HepG2 (cell line): ENCODE measurements around the gene MAP3K9. TPM values are rescaled to one million over a fixed set of nuclear protein-coding genes. Genes with fewer than 3 reads are reported as not detected.
A peak's percentile ranks its signal among the peaks of the same experiment; 100 is the strongest.

Experiments used
- AGO1 ChIP-seq: fragments of 200-400 bp; formaldehyde crosslinking; IDR thresholded peaks from 2 replicates; pipeline ENCODE4 v1.6.1; 2017; ENCODE audit warnings: mild to moderate bottlenecking, low read depth, low read length, moderate library complexity; ENCODE audit not compliant: poor library complexity, severe bottlenecking
- ELF3 ChIP-seq: IDR thresholded peaks from 2 replicates; pipeline ENCODE4 v1.6.1; 2016; ENCODE audit warnings: missing genetic modification reagents, missing compliant biosample characterization
- MIXL1 ChIP-seq: IDR thresholded peaks from 2 replicates; pipeline ENCODE4 v1.6.1; 2016
- POGK ChIP-seq: sonication (generic); formaldehyde crosslinking; conservative IDR thresholded peaks from 2 replicates; pipeline ENCODE4 v1.8.0; 2022; ENCODE audit warnings: mild to moderate bottlenecking, moderate library complexity, missing genetic modification reagents
- POLR2AphosphoS2 ChIP-seq: IDR thresholded peaks from 2 replicates; pipeline ENCODE4 v1.6.1; 2011; ENCODE audit warnings: low read depth, low read length, improper control_type of control experiment
- RBAK ChIP-seq: sonication (generic); formaldehyde crosslinking; IDR thresholded peaks from 2 replicates; pipeline ENCODE4 v1.5.1; 2020; ENCODE audit warnings: mild to moderate bottlenecking, missing genetic modification reagents
- RXRB ChIP-seq: IDR thresholded peaks from 2 replicates; pipeline ENCODE4 v1.6.1; 2016; ENCODE audit warnings: borderline replicate concordance, missing genetic modification reagents, missing compliant biosample characterization
- TFDP1 ChIP-seq: IDR thresholded peaks from 2 replicates; pipeline ENCODE4 v1.6.1; 2016; ENCODE audit warnings: missing compliant biosample characterization, missing genetic modification reagents, borderline replicate concordance
- ZFP36L1 ChIP-seq: sonication (generic); formaldehyde crosslinking; IDR thresholded peaks from 2 replicates; pipeline ENCODE4 v1.8.0; 2022; ENCODE audit warnings: mild to moderate bottlenecking, missing genetic modification reagents, moderate library complexity
- ZMYM4 ChIP-seq: sonication (generic); formaldehyde crosslinking; IDR thresholded peaks from 2 replicates; pipeline ENCODE4 v1.8.1; 2023; ENCODE audit warnings: mild to moderate bottlenecking, missing genetic modification reagents
- ZNF33A ChIP-seq: sonication (generic); formaldehyde crosslinking; IDR thresholded peaks from 2 replicates; pipeline ENCODE4 v1.5.1; 2020; ENCODE audit warnings: missing genetic modification reagents, mild to moderate bottlenecking, moderate library complexity, borderline replicate concordance
- ZNF432 ChIP-seq: sonication (generic); formaldehyde crosslinking; IDR thresholded peaks from 2 replicates; pipeline ENCODE4 v1.5.0; 2020; ENCODE audit warnings: missing genetic modification reagents, mild to moderate bottlenecking, borderline replicate concordance
- ZNF644 ChIP-seq: IDR thresholded peaks from 2 replicates; pipeline ENCODE4 v1.6.1; 2016; ENCODE audit warnings: low read depth
- polyA plus RNA-seq, 8 experiments: library from polyadenylated mRNA; depleted of rRNA in 3 of 8; stranded (reverse) in 7 of 8; unstranded in 1 of 8; fragments of >200 nt; fragmentation: Illumina TruSeq in 4 of 8; extraction: Trizol in 4 of 8; gene quantifications; 2 replicates each; pipeline versions ENCODE4 v1.2.1 to v1.2.3, GENCODE V29; 2011 to 2016; ENCODE audit warnings: low read depth in 4 of 8, missing spikeins in 1 of 8, mixed read lengths in 1 of 8; ENCODE audit not compliant: insufficient read depth in 1 of 8
- total RNA-seq, 5 experiments: library from RNA; depleted of rRNA; stranded (reverse); fragments of >200 nt; fragmentation: Illumina TruSeq; extraction: Trizol; gene quantifications; 2 replicates each; pipeline ENCODE4 v1.2.3, GENCODE V29; 2016; ENCODE audit warnings: low read depth in 1 of 5
- TF ChIP-seq, protein P1 (sequence below), 2 experiments: IDR thresholded peaks; 2 replicates each; pipeline ENCODE4 v1.6.1; 2011 to 2012; ENCODE audit warnings: low read length in 2 of 2, borderline replicate concordance in 1 of 2, low read depth in 1 of 2, mild to moderate bottlenecking in 1 of 2, moderate library complexity in 1 of 2
- TF ChIP-seq, protein P2 (sequence below): sonication (generic); formaldehyde crosslinking; IDR thresholded peaks from 2 replicates; pipeline ENCODE4 v1.5.0; 2020; ENCODE audit warnings: missing genetic modification reagents, mild to moderate bottlenecking, borderline replicate concordance
- TF ChIP-seq, protein P3 (sequence below): IDR thresholded peaks from 2 replicates; pipeline ENCODE4 v1.6.1; 2016; ENCODE audit warnings: low read depth, missing genetic modification reagents, missing compliant biosample characterization

MAP3K9 gene
- total and polyA plus RNA-seq, 2 of the 13 experiments (the other 11 are each of a cell fraction or from before 2014, with no cell fraction given), result 4.3 to 4.5 TPM

DNA sequence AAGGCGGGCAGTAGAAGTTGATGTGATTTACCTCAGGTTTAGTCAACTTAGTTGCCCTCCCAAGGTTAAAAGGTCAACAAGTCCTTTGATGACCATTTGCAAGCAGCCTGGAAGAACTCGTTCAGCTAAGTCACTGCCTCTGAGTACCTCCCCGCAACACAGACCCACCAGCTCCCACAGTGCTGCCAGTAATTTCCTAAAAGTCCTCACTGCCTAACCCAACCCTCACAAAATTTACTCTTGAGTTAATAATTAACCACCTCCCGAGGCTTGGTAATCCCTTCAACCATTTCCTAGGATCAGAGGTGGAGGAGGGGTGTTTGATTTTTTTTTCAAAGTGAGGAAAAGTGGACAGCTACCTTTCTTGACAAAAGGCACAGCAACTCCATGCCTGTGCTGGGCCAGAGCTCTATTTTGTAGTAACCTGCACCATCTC, 55.8 kb downstream of the MAP3K9 start (continued):
- no peak for TF ChIP-seq ZNF33A (CRISPR knock-in tag)
- TF ChIP-seq, protein P1, sequence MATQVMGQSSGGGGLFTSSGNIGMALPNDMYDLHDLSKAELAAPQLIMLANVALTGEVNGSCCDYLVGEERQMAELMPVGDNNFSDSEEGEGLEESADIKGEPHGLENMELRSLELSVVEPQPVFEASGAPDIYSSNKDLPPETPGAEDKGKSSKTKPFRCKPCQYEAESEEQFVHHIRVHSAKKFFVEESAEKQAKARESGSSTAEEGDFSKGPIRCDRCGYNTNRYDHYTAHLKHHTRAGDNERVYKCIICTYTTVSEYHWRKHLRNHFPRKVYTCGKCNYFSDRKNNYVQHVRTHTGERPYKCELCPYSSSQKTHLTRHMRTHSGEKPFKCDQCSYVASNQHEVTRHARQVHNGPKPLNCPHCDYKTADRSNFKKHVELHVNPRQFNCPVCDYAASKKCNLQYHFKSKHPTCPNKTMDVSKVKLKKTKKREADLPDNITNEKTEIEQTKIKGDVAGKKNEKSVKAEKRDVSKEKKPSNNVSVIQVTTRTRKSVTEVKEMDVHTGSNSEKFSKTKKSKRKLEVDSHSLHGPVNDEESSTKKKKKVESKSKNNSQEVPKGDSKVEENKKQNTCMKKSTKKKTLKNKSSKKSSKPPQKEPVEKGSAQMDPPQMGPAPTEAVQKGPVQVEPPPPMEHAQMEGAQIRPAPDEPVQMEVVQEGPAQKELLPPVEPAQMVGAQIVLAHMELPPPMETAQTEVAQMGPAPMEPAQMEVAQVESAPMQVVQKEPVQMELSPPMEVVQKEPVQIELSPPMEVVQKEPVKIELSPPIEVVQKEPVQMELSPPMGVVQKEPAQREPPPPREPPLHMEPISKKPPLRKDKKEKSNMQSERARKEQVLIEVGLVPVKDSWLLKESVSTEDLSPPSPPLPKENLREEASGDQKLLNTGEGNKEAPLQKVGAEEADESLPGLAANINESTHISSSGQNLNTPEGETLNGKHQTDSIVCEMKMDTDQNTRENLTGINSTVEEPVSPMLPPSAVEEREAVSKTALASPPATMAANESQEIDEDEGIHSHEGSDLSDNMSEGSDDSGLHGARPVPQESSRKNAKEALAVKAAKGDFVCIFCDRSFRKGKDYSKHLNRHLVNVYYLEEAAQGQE (IDR thresholded peaks at IDR 0.05; ENCODE audit: borderline replicate concordance in 1 of 2, low read depth in 1 of 2, low read length in 2 of 2), result peak in 1 of 2 experiments; percentile 48; a peak in 1 of 4 replicates
- TF ChIP-seq, protein P2, sequence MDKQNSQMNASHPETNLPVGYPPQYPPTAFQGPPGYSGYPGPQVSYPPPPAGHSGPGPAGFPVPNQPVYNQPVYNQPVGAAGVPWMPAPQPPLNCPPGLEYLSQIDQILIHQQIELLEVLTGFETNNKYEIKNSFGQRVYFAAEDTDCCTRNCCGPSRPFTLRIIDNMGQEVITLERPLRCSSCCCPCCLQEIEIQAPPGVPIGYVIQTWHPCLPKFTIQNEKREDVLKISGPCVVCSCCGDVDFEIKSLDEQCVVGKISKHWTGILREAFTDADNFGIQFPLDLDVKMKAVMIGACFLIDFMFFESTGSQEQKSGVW (CRISPR knock-in tag), result no peak
- no peak for TF ChIP-seq POLR2AphosphoS2
- 0 out of 2 replicates have a peak, but pooled peaks have one; percentile 17 for TF ChIP-seq ELF3
- no peak for TF ChIP-seq ZNF644 (CRISPR knock-in tag)
- TF ChIP-seq, protein P3, sequence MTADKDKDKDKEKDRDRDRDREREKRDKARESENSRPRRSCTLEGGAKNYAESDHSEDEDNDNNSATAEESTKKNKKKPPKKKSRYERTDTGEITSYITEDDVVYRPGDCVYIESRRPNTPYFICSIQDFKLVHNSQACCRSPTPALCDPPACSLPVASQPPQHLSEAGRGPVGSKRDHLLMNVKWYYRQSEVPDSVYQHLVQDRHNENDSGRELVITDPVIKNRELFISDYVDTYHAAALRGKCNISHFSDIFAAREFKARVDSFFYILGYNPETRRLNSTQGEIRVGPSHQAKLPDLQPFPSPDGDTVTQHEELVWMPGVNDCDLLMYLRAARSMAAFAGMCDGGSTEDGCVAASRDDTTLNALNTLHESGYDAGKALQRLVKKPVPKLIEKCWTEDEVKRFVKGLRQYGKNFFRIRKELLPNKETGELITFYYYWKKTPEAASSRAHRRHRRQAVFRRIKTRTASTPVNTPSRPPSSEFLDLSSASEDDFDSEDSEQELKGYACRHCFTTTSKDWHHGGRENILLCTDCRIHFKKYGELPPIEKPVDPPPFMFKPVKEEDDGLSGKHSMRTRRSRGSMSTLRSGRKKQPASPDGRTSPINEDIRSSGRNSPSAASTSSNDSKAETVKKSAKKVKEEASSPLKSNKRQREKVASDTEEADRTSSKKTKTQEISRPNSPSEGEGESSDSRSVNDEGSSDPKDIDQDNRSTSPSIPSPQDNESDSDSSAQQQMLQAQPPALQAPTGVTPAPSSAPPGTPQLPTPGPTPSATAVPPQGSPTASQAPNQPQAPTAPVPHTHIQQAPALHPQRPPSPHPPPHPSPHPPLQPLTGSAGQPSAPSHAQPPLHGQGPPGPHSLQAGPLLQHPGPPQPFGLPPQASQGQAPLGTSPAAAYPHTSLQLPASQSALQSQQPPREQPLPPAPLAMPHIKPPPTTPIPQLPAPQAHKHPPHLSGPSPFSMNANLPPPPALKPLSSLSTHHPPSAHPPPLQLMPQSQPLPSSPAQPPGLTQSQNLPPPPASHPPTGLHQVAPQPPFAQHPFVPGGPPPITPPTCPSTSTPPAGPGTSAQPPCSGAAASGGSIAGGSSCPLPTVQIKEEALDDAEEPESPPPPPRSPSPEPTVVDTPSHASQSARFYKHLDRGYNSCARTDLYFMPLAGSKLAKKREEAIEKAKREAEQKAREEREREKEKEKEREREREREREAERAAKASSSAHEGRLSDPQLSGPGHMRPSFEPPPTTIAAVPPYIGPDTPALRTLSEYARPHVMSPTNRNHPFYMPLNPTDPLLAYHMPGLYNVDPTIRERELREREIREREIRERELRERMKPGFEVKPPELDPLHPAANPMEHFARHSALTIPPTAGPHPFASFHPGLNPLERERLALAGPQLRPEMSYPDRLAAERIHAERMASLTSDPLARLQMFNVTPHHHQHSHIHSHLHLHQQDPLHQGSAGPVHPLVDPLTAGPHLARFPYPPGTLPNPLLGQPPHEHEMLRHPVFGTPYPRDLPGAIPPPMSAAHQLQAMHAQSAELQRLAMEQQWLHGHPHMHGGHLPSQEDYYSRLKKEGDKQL, result peak; percentile 50; the same call in 1 of the 2 replicates
- TF ChIP-seq MIXL1, result peak; percentile 74; the same call in 1 of the 2 replicates
- 0 out of 2 replicates have a peak, but pooled peaks have one; percentile 31 for TF ChIP-seq POGK (CRISPR knock-in tag)
- no peak for TF ChIP-seq ZNF432 (CRISPR knock-in tag)
- TF ChIP-seq AGO1, result no peak
- peak; percentile 66; the same call in 1 of the 2 replicates for TF ChIP-seq ZMYM4 (CRISPR knock-in tag)
- TF ChIP-seq TFDP1 (CRISPR knock-in tag), result no peak
- TF ChIP-seq RXRB, result peak; percentile 53; the same call in 1 of the 2 replicates
- no peak for TF ChIP-seq ZFP36L1 (CRISPR knock-in tag)
- TF ChIP-seq RBAK (CRISPR knock-in tag), result no peak
